Common myeloid progenitor, CD34-positive (primary cell): Measurements from ENCODE around the gene SVOP.
A peak's percentile ranks its signal among the peaks of the same experiment; 100 is the strongest.

Experiments
- CTCF ChIA-PET: fragments of 350-600 bp; sonication (Branson Sonifier 250); formaldehyde crosslinking; loops from one replicate; lab custom pipeline; 2021; ENCODE audit warnings: antibody characterized with exemption; lab: Charles Lee
- POLR2A ChIA-PET: fragments of 350-600 bp; sonication (Branson Sonifier 250); formaldehyde crosslinking; loops from one replicate; lab custom pipeline; 2021; ENCODE audit warnings: antibody characterized with exemption; lab: Charles Lee
- DNase-seq, 3 donors: peaks; one replicate each; pipeline versions ENCODE4 v3.0.0 to v3.0.0-alpha.2; 2013
- H3K27ac ChIP-seq, 2 experiments: 1 replicate in 1 of 2; 2 replicates in 1 of 2; pipeline ENCODE4 v1.7.0; 2013; ENCODE audit warnings: inconsistent platforms in 2 of 2, low read length in 2 of 2, mild to moderate bottlenecking in 2 of 2, low read depth in 1 of 2, moderate library complexity in 1 of 2; ENCODE audit not compliant: severe bottlenecking in 2 of 2, insufficient read depth in 1 of 2, poor library complexity in 1 of 2
- H3K27me3 ChIP-seq, 5 experiments: replicated peaks in 2 of 5; 1 replicate in 3 of 5; 2 replicates in 2 of 5; pipeline versions ENCODE4 v1.6.1 to v1.7.0; 2013; ENCODE audit warnings: low read length in 4 of 5, mild to moderate bottlenecking in 2 of 5, moderate library complexity in 2 of 5, inconsistent platforms in 1 of 5; ENCODE audit not compliant: insufficient read depth in 5 of 5, control insufficient read depth in 4 of 5
- H3K36me3 ChIP-seq, 4 experiments: 1 replicate in 2 of 4; 2 replicates in 2 of 4; pipeline versions ENCODE4 v1.6.1 to v1.7.0; 2013; ENCODE audit warnings: low read length in 3 of 4, control low read depth in 1 of 4, mild to moderate bottlenecking in 1 of 4; ENCODE audit not compliant: control insufficient read depth in 4 of 4, insufficient read depth in 4 of 4
- H3K4me1 ChIP-seq, 4 experiments: 1 replicate in 3 of 4; 2 replicates in 1 of 4; pipeline versions ENCODE4 v1.6.1 to v1.7.1; 2013; ENCODE audit warnings: low read length in 3 of 4, mild to moderate bottlenecking in 3 of 4, control low read depth in 1 of 4, inconsistent platforms in 1 of 4, moderate library complexity in 1 of 4; ENCODE audit not compliant: control insufficient read depth in 4 of 4, insufficient read depth in 4 of 4; ENCODE audit errors: control extremely low read depth in 1 of 4
- H3K4me3 ChIP-seq, 7 experiments: 1 replicate in 4 of 7; 2 replicates in 3 of 7; pipeline versions ENCODE4 v1.5.1 to v1.7.0; 2013; ENCODE audit warnings: mild to moderate bottlenecking in 7 of 7, low read length in 6 of 7, moderate library complexity in 6 of 7, inconsistent platforms in 2 of 7, low read depth in 2 of 7, control low read depth in 1 of 7; ENCODE audit not compliant: insufficient read depth in 4 of 7, control insufficient read depth in 1 of 7; ENCODE audit errors: extremely low read depth in 1 of 7
- H3K9me3 ChIP-seq, 5 experiments: 1 replicate in 4 of 5; 2 replicates in 1 of 5; pipeline versions ENCODE4 v1.6.1 to v1.7.1; 2013; ENCODE audit warnings: low read length in 4 of 5, mild to moderate bottlenecking in 2 of 5, inconsistent platforms in 1 of 5, low read depth in 1 of 5, moderate library complexity in 1 of 5; ENCODE audit not compliant: control insufficient read depth in 4 of 5, insufficient read depth in 2 of 5; ENCODE audit errors: control extremely low read depth in 1 of 5
- WGBS: methylation state at CpG from one replicate; pipeline ENCODE4 v1.1.5; 2013; ENCODE audit not compliant: insufficient coverage; 5-methylcytosine and 5-hydroxymethylcytosine counted together

The SVOP gene

DNA sequence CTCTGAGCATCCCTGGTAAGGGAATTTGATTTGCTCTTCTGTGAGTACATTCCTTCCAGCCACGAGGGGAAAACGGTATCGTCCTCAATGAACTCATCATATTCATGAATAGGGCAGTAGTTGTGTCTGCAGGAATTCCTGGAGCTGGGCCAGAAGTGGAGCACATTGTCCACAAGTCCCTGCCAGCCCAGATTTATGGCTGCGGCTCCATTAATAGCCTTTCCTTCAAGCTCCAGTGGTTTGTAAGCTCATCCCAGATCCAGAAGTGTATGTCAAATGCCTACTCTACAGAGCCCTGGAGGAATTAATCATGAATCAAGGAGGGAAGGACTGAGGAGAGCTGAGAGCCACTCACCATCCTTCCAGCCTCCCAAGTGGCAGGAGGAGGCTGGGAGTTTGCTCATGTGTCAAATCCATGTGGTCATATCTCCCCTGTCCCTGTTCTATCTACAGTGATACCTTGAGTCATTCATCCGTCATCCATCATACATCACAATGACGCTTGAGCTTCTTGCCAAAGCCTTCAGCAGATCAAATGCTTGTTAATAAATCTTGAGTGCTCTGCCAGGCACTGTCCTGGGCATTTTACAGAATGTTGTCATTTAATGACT is 65.5 kb downstream of the SVOP start:
- ChIA-PET CTCF (interaction anchor here (0.8 to 3.1 kb wide), 4 partner anchors 12 to 71 kb away, joined by 3 to 32 read pairs (median 4); no protein-coding TSS in a partner anchor), POLR2A (no interaction called here)
- H3K9me3 ChIP-seq = no peaks in the 10 kb centered on the region
- no peak overlapping the region for H3K27ac ChIP-seq
- no peaks in the 10 kb centered on the region for H3K36me3 ChIP-seq
- H3K4me3 ChIP-seq = no peak overlapping the region
- DNase-seq = no peak
- H3K27me3 ChIP-seq = no peaks in the 10 kb centered on the region
- 57% methylated on average over 6 of the region's 6 CpGs for WGBS
- peaks cover 0 to 3% (median 0%) of the 10 kb centered on the region in 4 experiments for H3K4me1 ChIP-seq

DNA sequence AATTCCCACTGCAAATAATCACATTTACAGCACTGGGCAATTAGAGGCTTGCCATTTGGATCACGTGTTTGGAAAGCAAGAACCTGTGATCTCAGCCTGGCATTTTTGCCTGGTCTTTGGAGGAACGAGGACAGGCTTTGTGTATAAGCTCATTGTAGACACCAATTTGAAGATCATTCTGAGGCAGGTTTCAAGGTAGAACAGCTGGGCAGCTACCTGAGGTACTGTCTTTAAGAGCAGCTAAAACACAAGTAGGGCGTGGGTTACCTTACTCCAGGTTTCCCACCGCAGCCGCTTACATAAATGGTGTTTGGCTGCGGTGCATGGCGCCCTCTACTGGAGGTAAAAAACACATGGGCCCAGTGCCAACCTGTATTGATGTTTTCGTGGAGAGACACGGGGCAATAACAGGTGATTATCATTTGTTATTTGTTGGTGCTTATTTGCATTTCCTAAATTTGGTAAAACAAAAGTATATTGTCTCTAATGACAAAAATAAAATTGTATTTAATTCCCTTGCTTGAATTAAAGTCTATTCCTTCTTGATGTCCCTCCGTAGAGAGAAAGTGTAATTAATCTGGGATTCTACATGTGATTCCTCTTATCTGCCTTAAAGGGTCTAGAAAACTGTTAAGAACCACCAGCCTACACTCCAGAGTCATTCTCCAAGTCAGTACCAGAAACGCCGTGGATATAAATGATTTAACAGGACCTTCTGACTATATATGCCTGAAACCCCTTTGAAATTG is 69.7 kb downstream of the SVOP start:
- 32% methylated on average over 10 of the region's 12 CpGs for WGBS
- peak overlapping the region in 2 of 7 experiments; percentile 30 to 56 for H3K4me3 ChIP-seq
- DNase-seq = peak; percentile 77 to 84 (median 83)
- H3K27ac ChIP-seq = no peak overlapping the region
- H3K4me1 ChIP-seq = peaks cover 0 to 10% (median 1%) of the 10 kb centered on the region in 4 experiments
- ChIA-PET POLR2A (interaction anchor here (0.7 kb wide), 1 partner anchor 67 kb away, joined by 3 read pairs; no protein-coding TSS in a partner anchor), CTCF (interaction anchor here (0.7 to 7.8 kb wide), 44 partner anchors 9 to 391 kb away, joined by 3 to 73 read pairs (median 4); partner anchors contain the start of genes ALKBH2, DAO, SART3 and USP30)
- no peaks in the 10 kb centered on the region for H3K36me3 ChIP-seq
- peaks cover 3 to 9% (median 4%) of the 10 kb centered on the region in 5 experiments for H3K9me3 ChIP-seq
- no peaks in the 10 kb centered on the region for H3K27me3 ChIP-seq

GRCh38 chr12:108949976-108950375 is 70.9 kb downstream of the SVOP start:
- WGBS = no CpG with 5 or more reads among the region's 1 CpG
- POLR2A ChIA-PET = no interaction called here
- CTCF ChIA-PET = interaction anchor here (1.0 to 7.8 kb wide), 25 partner anchors 10 to 380 kb away, joined by 3 to 73 read pairs (median 5); partner anchors contain the start of genes ALKBH2, DAO and USP30
- no peaks in the 10 kb centered on the region for H3K36me3 ChIP-seq
- no peak overlapping the region for H3K4me3 ChIP-seq
- H3K9me3 ChIP-seq = peaks cover 3 to 9% (median 4%) of the 10 kb centered on the region in 5 experiments
- H3K27me3 ChIP-seq = no peaks in the 10 kb centered on the region
- no peak overlapping the region for H3K27ac ChIP-seq
- H3K4me1 ChIP-seq = peaks cover 0 to 10% (median 1%) of the 10 kb centered on the region in 4 experiments
- DNase-seq = no peak

DNA sequence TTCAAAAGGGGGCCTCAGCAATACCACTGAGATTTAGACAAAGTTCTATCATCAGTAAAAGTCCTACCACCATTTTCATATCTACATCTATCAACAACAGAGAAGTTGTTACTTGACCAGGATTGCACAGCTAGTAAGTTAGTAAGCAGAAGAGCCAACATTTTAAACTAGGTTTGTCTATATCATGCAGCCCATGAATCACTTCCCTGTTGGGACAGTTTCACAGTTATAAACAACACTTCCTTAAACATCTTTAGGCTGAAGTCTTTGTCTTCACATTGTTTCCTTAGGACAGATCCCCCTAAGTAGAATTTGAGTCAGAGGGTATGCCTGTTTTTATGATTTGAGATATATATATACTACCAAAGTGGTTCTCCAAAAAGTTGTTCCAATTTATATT is 72.5 kb downstream of the SVOP start:
- no peaks in the 10 kb centered on the region for H3K36me3 ChIP-seq
- peak in 2 of 3 donors; percentile 28 to 32 for DNase-seq
- peaks cover 0 to 10% (median 1%) of the 10 kb centered on the region in 4 experiments for H3K4me1 ChIP-seq
- CTCF ChIA-PET = interaction anchor here (0.6 to 7.8 kb wide), 5 partner anchors 19 to 141 kb away, joined by 3 to 73 read pairs (median 4); no protein-coding TSS in a partner anchor
- no peak overlapping the region for H3K4me3 ChIP-seq
- POLR2A ChIA-PET = no interaction called here
- H3K27me3 ChIP-seq = no peaks in the 10 kb centered on the region
- peaks cover 3 to 9% (median 4%) of the 10 kb centered on the region in 5 experiments for H3K9me3 ChIP-seq
- H3K27ac ChIP-seq = no peak overlapping the region

GRCh38 chr12:108947097-108947496 is 73.8 kb downstream of the SVOP start:
- POLR2A ChIA-PET = no interaction called here
- H3K36me3 ChIP-seq = no peaks in the 10 kb centered on the region
- no CpG with 5 or more reads among the region's 1 CpG for WGBS
- no peak overlapping the region for H3K4me3 ChIP-seq
- CTCF ChIA-PET = interaction anchor here (0.9 to 7.8 kb wide), 6 partner anchors 18 to 126 kb away, joined by 3 to 73 read pairs (median 5); no protein-coding TSS in a partner anchor
- DNase-seq = no peak
- H3K9me3 ChIP-seq = peaks cover 3 to 9% (median 4%) of the 10 kb centered on the region in 5 experiments
- H3K4me1 ChIP-seq = peaks cover 0 to 10% (median 1%) of the 10 kb centered on the region in 4 experiments
- no peak overlapping the region for H3K27ac ChIP-seq
- no peaks in the 10 kb centered on the region for H3K27me3 ChIP-seq

DNA sequence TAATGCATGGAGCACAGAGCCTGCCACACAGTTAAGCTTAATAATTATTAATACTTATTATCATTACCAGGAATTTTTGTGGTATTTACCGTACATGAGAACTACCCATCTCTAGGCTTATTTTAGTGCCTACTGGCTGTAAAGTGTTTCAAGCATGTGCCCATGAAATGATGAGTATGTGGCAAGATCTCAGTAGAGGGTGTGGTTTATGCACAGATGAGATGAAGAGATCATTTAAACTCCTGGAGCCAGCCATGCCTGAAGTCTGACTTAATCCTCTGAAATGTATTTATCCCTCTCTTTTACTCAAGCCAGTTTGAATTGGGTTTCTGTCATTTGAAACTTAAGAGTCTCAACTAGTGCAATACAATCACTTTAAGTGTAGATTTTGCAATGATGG is 80.7 kb downstream of the SVOP start:
- Histone ChIP-seq H3K4me3 (no peak overlapping the region), H3K36me3 (no peaks in the 10 kb centered on the region), H3K27me3 (no peaks in the 10 kb centered on the region), H3K9me3 (no peaks in the 10 kb centered on the region), H3K27ac (no peak overlapping the region), H3K4me1 (peaks cover 0 to 5% (median 0%) of the 10 kb centered on the region in 4 experiments)
- CTCF ChIA-PET = interaction anchor here (0.8 to 2.2 kb wide), 7 partner anchors 10 to 65 kb away, joined by 3 to 18 read pairs (median 4); no protein-coding TSS in a partner anchor
- POLR2A ChIA-PET = interaction anchor here (1.0 to 1.1 kb wide), 2 partner anchors 23 to 51 kb away, joined by 3 to 4 read pairs; no protein-coding TSS in a partner anchor
- DNase-seq = no peak
- WGBS = no CpG with 5 or more reads among the region's 1 CpG
